Measurements from ENCODE around the gene ALG6. TPM values are rescaled to one million over a fixed set of nuclear protein-coding genes. Genes with fewer than 3 reads are reported as not detected.

ALG6 gene
- total and polyA plus RNA-seq, 7 donors, result 3.3 to 6.9 (median 4.2) TPM

GRCh38 chr1:63423649-63424048, 56.2 kb downstream of the ALG6 start:
- H3K4me3 ChIP-seq, result no peak overlapping the region
- peaks cover 0 to 15% of the 10 kb centered on the region in 2 donors for H3K36me3 ChIP-seq (ENCODE audit: insufficient read depth in 1 of 2, low read depth in 1 of 2)
- ATAC-seq (no peak), DNase-seq (no peak)
- no peaks in the 10 kb centered on the region for H3K9me3 ChIP-seq
- no peak for TF ChIP-seq CTCF (IDR thresholded peaks at IDR 0.05)
- intact Hi-C loops (cut with DNase I), result no loop called here
- no peaks in the 10 kb centered on the region for H3K27me3 ChIP-seq (ENCODE audit: insufficient read depth in 3 of 3, low read length in 2 of 3)
- H3K4me1 ChIP-seq, result no peaks in the 10 kb centered on the region
- H3K27ac ChIP-seq, result no peak overlapping the region
- WGBS, 3 donors, result 95 to 100% (median 97%) methylated on average over 2 of the region's 2 CpGs

- Histone ChIP-seq H3K4me1 (no peaks in the 10 kb centered on the region), H3K27ac (no peak overlapping the region), H3K36me3 (ENCODE audit: insufficient read depth in 1 of 2, low read depth in 1 of 2) (peaks cover 0 to 11% of the 10 kb centered on the region in 2 donors), H3K9me3 (peaks cover 13% of the 10 kb centered on the region), H3K4me3 (no peak overlapping the region), H3K27me3 (ENCODE audit: insufficient read depth in 3 of 3, low read length in 2 of 3) (no peaks in the 10 kb centered on the region)
- no peak for TF ChIP-seq CTCF (IDR thresholded peaks at IDR 0.05)
- ATAC-seq, result no peak
- intact Hi-C loops (cut with DNase I), result no loop called here
- no peak for DNase-seq
Measured at GRCh38 chr1:63428815-63429214, 61.4 kb downstream of the ALG6 start.

GRCh38 chr1:63429281-63429680, 61.9 kb downstream of the ALG6 start:
- Histone ChIP-seq H3K36me3 (ENCODE audit: insufficient read depth in 1 of 2, low read depth in 1 of 2) (peaks cover 0 to 11% of the 10 kb centered on the region in 2 donors), H3K9me3 (peaks cover 13% of the 10 kb centered on the region), H3K4me1 (no peaks in the 10 kb centered on the region), H3K4me3 (no peak overlapping the region), H3K27ac (no peak overlapping the region), H3K27me3 (ENCODE audit: insufficient read depth in 3 of 3, low read length in 2 of 3) (no peaks in the 10 kb centered on the region)
- intact Hi-C loops (cut with DNase I), result no loop called here
- ATAC-seq (no peak), DNase-seq (no peak)
- TF ChIP-seq CTCF (IDR thresholded peaks at IDR 0.05), result no peak

GRCh38 chr1:63435161-63435560, 67.7 kb downstream of the ALG6 start:
- intact Hi-C loops (cut with DNase I), result no loop called here
- 72 to 80% (median 72%) methylated on average over 4 of the region's 4 CpGs for WGBS, 3 donors
- Histone ChIP-seq H3K27me3 (ENCODE audit: insufficient read depth in 3 of 3, low read length in 2 of 3) (no peaks in the 10 kb centered on the region), H3K36me3 (ENCODE audit: insufficient read depth in 1 of 2, low read depth in 1 of 2) (no peaks in the 10 kb centered on the region), H3K4me3 (no peak overlapping the region), H3K9me3 (peaks cover 7% of the 10 kb centered on the region), H3K27ac (no peak overlapping the region), H3K4me1 (no peaks in the 10 kb centered on the region)
- DNase-seq (no peak), ATAC-seq (no peak)
- no peak for TF ChIP-seq CTCF (IDR thresholded peaks at IDR 0.05)

- H3K4me3 ChIP-seq, result no peak overlapping the region
- H3K9me3 ChIP-seq, result no peaks in the 10 kb centered on the region
- intact Hi-C loops (cut with DNase I), result loop anchor here (5.0 to 10.0 kb wide), 4 partner anchors 117 to 605 kb away; partner anchors contain the start of gene FOXD3 (in 1 of the 2)
- DNase-seq (no peak), ATAC-seq (no peak)
- H3K27ac ChIP-seq, result no peak overlapping the region
- no peaks in the 10 kb centered on the region for H3K27me3 ChIP-seq (ENCODE audit: insufficient read depth in 3 of 3, low read length in 2 of 3)
- no peak for TF ChIP-seq CTCF (IDR thresholded peaks at IDR 0.05)
- H3K4me1 ChIP-seq, result no peaks in the 10 kb centered on the region
- no peaks in the 10 kb centered on the region for H3K36me3 ChIP-seq (ENCODE audit: insufficient read depth in 1 of 2, low read depth in 1 of 2)
Measured at GRCh38 chr1:63442141-63442475, 74.7 kb downstream of the ALG6 start.

Measured in psoas muscle (tissue), 8 donors.